ENCODE measurements around the gene MAD1L1.
"Not testable (repeated sequence)": the region's sequence is repeated elsewhere in the genome, so short reads cannot be mapped to it uniquely, and the experiment has no call there.

The MAD1L1 gene

DNA sequence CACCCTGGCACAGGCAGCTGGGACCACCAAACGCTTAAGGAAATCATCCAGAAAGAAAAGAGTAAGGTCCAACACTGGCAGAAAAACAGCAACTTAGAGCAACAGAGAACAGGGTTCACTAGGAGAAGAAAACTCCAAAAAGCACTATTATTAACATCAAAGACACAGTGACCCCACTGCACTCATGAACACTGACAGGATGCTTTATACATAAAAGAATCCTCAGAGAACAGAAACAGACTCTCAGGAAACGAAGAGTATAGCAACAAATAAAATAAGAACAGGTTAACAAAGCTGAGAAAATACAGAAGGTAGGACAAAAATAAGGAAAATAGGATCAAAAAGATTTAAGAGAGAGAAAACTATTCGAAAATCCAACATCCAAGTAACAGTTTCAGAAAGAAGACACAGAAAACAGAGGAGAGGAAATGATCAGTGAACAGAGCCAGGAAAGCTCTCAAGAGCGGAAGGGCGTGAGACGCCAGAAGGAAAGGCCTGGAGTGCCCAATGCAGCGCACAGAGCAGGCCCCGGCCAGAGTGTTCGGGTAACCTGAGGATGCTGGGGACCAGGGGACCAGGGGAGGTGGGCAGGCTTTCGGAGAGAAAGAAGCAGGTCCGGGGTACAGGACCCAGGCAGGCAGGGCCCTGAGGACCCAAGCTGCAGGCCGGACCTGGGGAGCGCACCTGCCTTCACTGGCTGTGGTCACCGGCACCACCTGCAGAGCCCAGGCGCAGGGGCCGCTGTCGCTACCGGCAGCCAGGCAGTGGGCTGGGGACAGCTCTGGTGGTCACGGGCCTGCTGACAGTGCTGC lies 258.2 kb downstream of the MAD1L1 start:
- no peak for DNase-seq (ENCODE audit: low read depth)
- TF ChIP-seq, protein P1, sequence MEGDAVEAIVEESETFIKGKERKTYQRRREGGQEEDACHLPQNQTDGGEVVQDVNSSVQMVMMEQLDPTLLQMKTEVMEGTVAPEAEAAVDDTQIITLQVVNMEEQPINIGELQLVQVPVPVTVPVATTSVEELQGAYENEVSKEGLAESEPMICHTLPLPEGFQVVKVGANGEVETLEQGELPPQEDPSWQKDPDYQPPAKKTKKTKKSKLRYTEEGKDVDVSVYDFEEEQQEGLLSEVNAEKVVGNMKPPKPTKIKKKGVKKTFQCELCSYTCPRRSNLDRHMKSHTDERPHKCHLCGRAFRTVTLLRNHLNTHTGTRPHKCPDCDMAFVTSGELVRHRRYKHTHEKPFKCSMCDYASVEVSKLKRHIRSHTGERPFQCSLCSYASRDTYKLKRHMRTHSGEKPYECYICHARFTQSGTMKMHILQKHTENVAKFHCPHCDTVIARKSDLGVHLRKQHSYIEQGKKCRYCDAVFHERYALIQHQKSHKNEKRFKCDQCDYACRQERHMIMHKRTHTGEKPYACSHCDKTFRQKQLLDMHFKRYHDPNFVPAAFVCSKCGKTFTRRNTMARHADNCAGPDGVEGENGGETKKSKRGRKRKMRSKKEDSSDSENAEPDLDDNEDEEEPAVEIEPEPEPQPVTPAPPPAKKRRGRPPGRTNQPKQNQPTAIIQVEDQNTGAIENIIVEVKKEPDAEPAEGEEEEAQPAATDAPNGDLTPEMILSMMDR (conservative IDR thresholded peaks at IDR 0.05; ENCODE audit: low read length) = no peak
- no peak overlapping the region for H3K4me3 ChIP-seq (ENCODE audit: low read length)

DNA sequence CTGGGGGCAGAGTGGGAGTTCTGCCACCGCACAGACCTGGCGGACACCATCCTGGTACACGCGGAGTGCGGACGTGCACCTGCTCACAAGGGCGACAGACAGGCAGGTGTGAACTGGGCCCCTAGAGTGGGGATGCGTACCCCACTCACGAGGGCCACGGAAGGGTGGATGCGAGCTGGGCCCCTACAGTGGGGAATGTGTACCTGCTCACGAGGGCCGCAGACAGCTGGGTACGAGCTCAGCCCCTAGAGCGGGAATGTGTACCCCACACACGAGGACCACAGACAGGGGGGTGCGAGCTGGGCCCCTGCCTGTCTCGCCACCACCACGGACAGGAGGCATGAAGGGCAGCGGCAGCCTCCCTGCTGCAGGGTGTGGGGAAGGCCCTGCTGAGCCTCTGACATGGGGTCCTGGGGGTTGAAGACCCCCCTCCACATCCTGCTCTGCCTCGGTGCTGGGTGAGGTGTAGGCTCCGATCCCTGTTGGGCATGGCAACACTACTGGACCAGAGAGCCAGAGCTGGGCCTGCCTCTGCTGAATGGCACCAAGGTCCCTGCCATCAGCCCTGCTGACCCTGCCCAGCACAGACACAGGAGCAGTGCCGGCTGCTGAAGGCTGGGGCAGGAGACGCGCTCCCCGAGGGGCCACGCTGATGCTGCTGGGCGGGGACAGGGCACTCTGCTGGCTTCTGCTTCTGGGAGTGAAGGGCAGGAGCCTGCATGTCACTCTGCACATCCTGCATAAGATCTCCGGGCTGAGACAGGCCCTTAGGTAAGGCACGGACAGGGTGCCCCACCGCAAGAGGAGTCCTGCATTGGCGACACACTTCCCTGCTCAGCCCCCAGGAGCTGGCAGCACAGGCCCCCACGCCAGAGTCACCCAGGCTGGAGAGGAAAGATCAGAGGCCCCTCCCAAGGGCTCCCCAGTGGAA lies 259.2 kb downstream of the MAD1L1 start:
- no peak overlapping the region for H3K4me3 ChIP-seq (ENCODE audit: low read length)
- DNase-seq (ENCODE audit: low read depth) = no peak
- TF ChIP-seq, protein P1 (conservative IDR thresholded peaks at IDR 0.05; ENCODE audit: low read length) = no peak

DNA sequence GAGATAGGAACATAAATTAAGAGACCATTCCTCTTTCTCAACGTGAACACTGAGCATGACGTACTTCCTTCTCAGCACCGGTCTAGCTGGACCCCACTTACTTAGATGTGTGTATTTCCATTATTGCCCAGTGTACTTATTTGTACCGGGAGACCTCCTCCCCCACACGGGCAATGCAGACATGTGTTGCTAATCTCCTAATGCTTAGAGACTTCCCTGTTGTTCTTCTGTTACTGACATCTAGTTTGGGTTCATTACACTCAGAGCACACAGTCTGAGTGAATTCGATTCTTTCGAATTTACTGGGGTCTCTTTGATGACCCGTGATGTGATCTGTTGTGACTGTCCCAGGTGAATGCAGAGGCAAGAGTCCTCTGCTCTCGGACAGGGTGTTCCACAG lies 260.0 kb downstream of the MAD1L1 start:
- no peak for DNase-seq (ENCODE audit: low read depth)
- TF ChIP-seq, protein P1 (conservative IDR thresholded peaks at IDR 0.05; ENCODE audit: low read length) = no peak
- H3K4me3 ChIP-seq (ENCODE audit: low read length) = no peak overlapping the region

DNA sequence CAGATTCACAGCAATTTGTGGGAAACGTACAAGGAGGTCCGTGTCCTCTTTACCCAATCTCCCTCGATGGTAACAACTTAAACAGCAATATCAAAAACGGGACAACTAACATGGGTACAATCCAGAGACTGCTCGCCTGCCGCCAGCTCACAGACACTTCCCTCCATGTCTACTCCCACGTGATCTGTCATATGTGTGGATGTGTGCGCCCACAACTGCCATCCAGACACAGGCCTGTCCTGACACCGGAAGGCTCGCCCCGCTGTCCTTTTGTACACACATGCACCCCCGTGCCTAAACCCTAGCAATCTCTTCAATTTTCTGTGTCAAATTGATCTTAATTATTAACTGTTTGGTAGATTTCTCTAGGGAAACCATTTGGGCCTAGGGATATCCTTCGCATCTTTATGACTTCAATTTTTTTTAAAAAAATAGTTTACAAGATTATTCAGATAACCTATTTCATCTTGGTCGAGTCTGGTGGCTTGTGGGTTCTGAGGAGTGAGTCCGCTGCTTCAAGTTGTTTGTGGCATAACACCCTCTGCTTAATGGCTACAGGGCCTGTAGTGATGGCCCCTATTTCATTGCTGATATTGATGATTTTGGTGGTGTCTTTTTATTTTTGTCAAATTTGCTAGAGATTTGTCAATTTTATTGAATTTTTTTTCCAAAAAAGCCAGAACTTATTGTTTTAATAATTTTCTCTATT lies 260.6 kb downstream of the MAD1L1 start:
- TF ChIP-seq, protein P1 (conservative IDR thresholded peaks at IDR 0.05; ENCODE audit: low read length) = no peak
- DNase-seq (ENCODE audit: low read depth) = no peak

GRCh38 chr7:1970895-1971294 lies 261.9 kb downstream of the MAD1L1 start:
- TF ChIP-seq, protein P1 (conservative IDR thresholded peaks at IDR 0.05; ENCODE audit: low read length) = no peak
- H3K4me3 ChIP-seq (ENCODE audit: low read length) = no peak overlapping the region
- no peak for DNase-seq (ENCODE audit: low read depth)

More for the DNA sequence above, 260.6 kb downstream of the MAD1L1 start:
- H3K4me3 ChIP-seq (ENCODE audit: low read length) = no peak overlapping the region

DNA sequence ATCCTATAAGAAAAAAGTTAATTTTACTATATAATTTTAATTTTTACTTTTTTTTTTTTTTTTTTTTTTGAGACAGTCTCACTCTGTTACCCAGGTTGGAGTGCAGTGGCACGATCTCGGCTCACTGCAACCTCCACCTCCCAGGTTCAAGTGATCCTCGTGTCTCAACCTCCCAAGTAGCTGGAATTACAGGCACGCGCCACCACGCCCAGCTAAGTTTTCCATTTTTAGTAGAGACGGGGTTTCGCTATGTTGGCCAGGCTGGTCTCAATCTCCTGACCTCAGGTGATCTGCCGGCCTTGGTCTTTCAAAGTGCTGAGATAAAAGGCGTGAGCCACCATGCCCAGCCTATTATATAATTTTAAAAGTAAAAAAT lies 262.5 kb downstream of the MAD1L1 start:
- H3K4me3 ChIP-seq (ENCODE audit: low read length); DNase-seq (ENCODE audit: low read depth): not testable (repeated sequence)
